Measurements from ENCODE around the gene C5. TPM values are rescaled to one million over a fixed set of nuclear protein-coding genes. Genes with fewer than 3 reads are reported as not detected.

C5 gene
- total and polyA plus RNA-seq, 8 donors, result 5.2 to 29.9 (median 14.6) TPM

DNA sequence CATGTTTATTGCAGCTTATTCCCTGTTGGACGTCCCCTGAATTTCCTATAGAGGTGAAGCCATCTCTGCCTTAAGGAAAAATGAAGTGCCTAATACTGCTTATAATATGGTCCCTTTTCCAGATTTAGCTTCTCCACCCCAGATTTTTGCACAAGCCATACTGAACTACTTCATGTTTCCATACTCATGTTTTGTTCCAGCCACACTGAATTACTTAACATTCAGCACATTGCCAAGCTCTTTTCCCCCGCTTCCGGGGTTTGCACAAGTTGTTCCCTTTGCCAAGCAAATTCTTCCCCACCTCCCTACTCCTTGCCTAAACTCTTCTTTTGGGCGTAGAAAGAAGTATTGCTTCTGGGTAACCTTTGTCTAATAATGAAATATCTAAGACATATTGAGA, 23.0 kb upstream of the C5 start:
- Histone ChIP-seq H3K36me3 (no peaks in the 10 kb centered on the region), H3K27ac (no peak overlapping the region), H3K9me3 (no peaks in the 10 kb centered on the region), H3K4me3 (no peak overlapping the region), H3K27me3 (no peaks in the 10 kb centered on the region), H3K4me1 (peaks cover 4 to 11% (median 4%) of the 10 kb centered on the region in 3 donors)
- intact Hi-C loops (cut with DNase I), result no loop called here
- ATAC-seq, result peak in 1 of 4 donors; percentile 2
- TF ChIP-seq, protein P1, sequence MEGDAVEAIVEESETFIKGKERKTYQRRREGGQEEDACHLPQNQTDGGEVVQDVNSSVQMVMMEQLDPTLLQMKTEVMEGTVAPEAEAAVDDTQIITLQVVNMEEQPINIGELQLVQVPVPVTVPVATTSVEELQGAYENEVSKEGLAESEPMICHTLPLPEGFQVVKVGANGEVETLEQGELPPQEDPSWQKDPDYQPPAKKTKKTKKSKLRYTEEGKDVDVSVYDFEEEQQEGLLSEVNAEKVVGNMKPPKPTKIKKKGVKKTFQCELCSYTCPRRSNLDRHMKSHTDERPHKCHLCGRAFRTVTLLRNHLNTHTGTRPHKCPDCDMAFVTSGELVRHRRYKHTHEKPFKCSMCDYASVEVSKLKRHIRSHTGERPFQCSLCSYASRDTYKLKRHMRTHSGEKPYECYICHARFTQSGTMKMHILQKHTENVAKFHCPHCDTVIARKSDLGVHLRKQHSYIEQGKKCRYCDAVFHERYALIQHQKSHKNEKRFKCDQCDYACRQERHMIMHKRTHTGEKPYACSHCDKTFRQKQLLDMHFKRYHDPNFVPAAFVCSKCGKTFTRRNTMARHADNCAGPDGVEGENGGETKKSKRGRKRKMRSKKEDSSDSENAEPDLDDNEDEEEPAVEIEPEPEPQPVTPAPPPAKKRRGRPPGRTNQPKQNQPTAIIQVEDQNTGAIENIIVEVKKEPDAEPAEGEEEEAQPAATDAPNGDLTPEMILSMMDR (IDR thresholded peaks at IDR 0.05), result no peak
- DNase-seq, result no peak
- FAIRE-seq, result no peak
- whole genome bisulfite sequencing, 2 donors, result 76 to 85% methylated on average over 4 of the region's 4 CpGs

DNA sequence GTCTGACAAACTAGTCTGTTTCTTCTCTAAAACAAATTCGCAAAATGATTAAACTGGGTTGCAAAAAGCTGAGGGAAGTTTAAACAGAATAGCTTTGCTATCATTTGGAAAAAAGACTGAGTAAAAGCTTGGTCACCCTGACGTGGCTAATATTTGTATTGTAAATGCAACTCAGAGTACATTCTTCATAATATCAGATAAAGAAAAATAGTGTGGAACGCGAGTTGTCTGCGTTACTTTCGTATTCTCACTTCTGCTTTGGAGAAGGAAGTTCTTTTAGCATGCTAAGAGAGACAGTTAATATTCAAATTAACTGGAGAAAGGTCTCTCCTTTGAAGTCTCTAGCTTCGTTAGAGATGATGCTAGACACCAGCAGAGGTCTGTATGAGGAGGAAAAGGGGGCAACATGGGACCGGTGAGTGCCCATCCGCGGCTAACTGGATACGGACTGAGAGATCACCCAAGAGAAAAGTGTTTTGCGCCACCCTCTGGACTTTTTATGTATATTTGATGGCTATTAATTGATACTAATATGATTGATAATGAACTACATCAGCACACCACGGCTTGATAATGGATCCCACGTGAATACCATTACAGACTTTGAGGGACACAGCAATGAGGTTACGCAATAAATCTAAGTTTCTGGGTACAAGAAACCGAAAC, 21.8 kb upstream of the C5 start:
- DNase-seq (no peak), FAIRE-seq (no peak), ATAC-seq (no peak)
- Histone ChIP-seq H3K27ac (peak overlapping the region in 2 of 4 donors; percentile 13 to 58), H3K27me3 (no peaks in the 10 kb centered on the region), H3K36me3 (no peaks in the 10 kb centered on the region), H3K4me3 (peak overlapping the region in 1 of 4 donors; percentile 44), H3K4me1 (peaks cover 4 to 11% (median 4%) of the 10 kb centered on the region in 3 donors), H3K9me3 (no peaks in the 10 kb centered on the region)
- 40 to 56% methylated on average over 16 of the region's 16 CpGs for WGBS, 2 donors
- TF ChIP-seq, protein P1 (IDR thresholded peaks at IDR 0.05), result no peak
- intact Hi-C loops (cut with DNase I), result no loop called here

DNA sequence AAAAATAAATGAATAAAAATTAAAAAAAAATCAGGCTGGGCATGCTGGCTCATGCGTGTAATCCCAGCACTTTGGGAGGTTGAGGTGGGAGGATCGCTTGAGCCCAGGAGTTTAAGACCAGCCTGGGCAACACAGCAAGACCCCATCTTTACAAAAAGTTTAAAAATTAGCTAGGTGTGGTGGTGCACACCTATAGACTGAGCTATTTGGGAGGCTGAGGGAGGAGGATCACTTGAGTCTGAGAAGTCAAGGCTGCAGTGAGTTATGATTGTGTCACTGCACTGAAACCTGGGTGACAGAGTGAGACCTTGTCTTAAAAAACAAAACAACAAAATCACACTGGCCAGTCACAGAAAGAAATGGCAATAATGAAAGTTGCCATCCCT, 21.3 kb upstream of the C5 start:
- peaks cover 4 to 11% (median 4%) of the 10 kb centered on the region in 3 donors for H3K4me1 ChIP-seq
- TF ChIP-seq, protein P1 (IDR thresholded peaks at IDR 0.05), result no peak
- no peaks in the 10 kb centered on the region for H3K36me3 ChIP-seq
- WGBS, 2 donors, result 98 to 100% methylated on average over 2 of the region's 2 CpGs
- peak overlapping the region in 2 of 4 donors; percentile 13 to 58 for H3K27ac ChIP-seq
- peak overlapping the region in 1 of 4 donors; percentile 44 for H3K4me3 ChIP-seq
- intact Hi-C loops (cut with DNase I), result no loop called here
- H3K27me3 ChIP-seq, result no peaks in the 10 kb centered on the region
- no peak for DNase-seq
- no peaks in the 10 kb centered on the region for H3K9me3 ChIP-seq
- no peak for ATAC-seq
- FAIRE-seq, result no peak

DNA sequence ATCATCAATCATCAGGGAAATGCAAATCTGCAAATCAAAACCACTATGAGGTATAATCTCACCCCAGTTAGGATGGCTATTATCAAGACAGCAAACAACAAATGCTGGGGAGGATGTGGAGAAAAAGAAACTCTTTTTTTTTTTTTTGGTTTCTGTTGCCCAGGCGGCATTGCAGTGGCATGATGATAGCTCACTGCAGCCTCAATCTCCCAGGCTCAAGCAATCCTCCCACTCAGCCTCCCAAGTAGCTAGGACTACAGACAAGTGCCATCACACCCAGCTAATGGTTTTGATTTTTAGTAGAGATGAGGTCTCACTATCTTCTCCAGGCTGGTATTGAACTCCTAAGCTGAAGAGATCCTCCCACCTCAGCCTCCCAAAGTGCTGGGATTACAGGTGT, 19.3 kb upstream of the C5 start:
- FAIRE-seq (no peak), DNase-seq (no peak), ATAC-seq (no peak)
- TF ChIP-seq, protein P1 (IDR thresholded peaks at IDR 0.05), result no peak
- Histone ChIP-seq H3K27ac (no peak overlapping the region), H3K9me3 (no peaks in the 10 kb centered on the region), H3K4me1 (peaks cover 0 to 7% (median 4%) of the 10 kb centered on the region in 3 donors), H3K27me3 (no peaks in the 10 kb centered on the region), H3K4me3 (no peak overlapping the region), H3K36me3 (no peaks in the 10 kb centered on the region)
- 94% methylated on average over 1 of the region's 1 CpG for WGBS, 2 donors
- intact Hi-C loops (cut with DNase I), result no loop called here

DNA sequence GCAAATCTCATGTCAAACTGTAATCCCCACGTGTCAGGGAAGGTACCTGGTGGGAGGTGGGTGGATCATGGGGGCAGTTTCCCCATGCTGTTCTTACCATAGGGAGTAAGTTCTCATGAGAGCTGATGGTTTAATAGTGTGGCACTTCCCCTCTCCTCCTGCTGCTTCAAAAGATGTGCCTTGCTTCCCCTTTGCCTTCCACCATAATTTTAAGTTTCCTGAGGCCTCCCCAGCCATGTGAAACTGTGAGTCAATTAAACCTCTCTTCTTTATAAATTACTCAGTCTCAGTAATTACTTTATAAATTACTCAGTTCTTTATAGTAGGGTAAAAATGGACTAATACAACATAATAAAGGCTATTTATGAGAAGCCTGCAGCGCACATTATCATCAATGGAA, 17.6 kb upstream of the C5 start:
- WGBS, 2 donors, result 88 to 90% methylated on average over 2 of the region's 2 CpGs
- Histone ChIP-seq H3K36me3 (no peaks in the 10 kb centered on the region), H3K9me3 (no peaks in the 10 kb centered on the region), H3K27me3 (no peaks in the 10 kb centered on the region), H3K27ac (no peak overlapping the region), H3K4me1 (no peaks in the 10 kb centered on the region), H3K4me3 (no peak overlapping the region)
- TF ChIP-seq, protein P1 (IDR thresholded peaks at IDR 0.05), result no peak
- DNase-seq (no peak), ATAC-seq (no peak), FAIRE-seq (no peak)
- intact Hi-C loops (cut with DNase I), result no loop called here
